DND-41 (cell line): Measurements from ENCODE around the gene HTR3B.

Experiments
- EZH2 ChIP-seq: IDR thresholded peaks from 3 replicates; pipeline ENCODE4 v1.6.1; 2012; ENCODE audit warnings: borderline replicate concordance, low read depth, mild to moderate bottlenecking, moderate library complexity, low read length, inconsistent platforms; ENCODE audit not compliant: severe bottlenecking
- TF ChIP-seq, protein P1 (sequence below): IDR thresholded peaks from 2 replicates; pipeline ENCODE4 v1.5.1; 2012; ENCODE audit warnings: borderline replicate concordance, low read length, moderate library complexity, mild to moderate bottlenecking; ENCODE audit not compliant: poor library complexity, severe bottlenecking; ENCODE audit errors: extremely low read depth

DNA sequence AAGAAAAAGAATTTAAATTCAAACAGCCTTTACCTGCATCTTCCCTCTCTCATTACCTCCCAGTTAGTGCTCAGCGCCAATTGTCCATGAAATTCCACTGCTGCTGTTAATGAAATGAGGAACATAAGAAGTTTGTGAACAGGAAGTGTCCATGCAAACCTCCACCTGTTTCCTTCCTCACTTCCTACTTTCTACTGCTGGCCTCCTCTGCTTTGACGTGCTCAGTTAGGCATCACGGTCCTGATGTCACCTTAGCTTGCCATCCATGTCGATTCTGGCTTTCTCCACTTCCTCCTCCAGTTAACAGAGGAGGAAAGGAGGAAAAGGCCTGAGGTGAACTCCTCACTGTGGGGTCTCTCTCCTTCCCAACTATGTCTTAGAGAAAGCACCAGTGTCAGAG, 43.4 kb downstream of the HTR3B start:
- TF ChIP-seq, protein P1, sequence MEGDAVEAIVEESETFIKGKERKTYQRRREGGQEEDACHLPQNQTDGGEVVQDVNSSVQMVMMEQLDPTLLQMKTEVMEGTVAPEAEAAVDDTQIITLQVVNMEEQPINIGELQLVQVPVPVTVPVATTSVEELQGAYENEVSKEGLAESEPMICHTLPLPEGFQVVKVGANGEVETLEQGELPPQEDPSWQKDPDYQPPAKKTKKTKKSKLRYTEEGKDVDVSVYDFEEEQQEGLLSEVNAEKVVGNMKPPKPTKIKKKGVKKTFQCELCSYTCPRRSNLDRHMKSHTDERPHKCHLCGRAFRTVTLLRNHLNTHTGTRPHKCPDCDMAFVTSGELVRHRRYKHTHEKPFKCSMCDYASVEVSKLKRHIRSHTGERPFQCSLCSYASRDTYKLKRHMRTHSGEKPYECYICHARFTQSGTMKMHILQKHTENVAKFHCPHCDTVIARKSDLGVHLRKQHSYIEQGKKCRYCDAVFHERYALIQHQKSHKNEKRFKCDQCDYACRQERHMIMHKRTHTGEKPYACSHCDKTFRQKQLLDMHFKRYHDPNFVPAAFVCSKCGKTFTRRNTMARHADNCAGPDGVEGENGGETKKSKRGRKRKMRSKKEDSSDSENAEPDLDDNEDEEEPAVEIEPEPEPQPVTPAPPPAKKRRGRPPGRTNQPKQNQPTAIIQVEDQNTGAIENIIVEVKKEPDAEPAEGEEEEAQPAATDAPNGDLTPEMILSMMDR: no peak
- no peak for TF ChIP-seq EZH2
